Measurements from ENCODE around the gene CFL1.

CFL1 gene

GRCh38 chr11:65816696-65817095 is 41.3 kb downstream of the CFL1 start:
- no peak overlapping the region for H3K4me3 ChIP-seq (ENCODE audit: low read depth, low read length)
- ChIA-PET CTCF (interaction anchor here (0.9 to 9.3 kb wide), 22 partner anchors 8 to 275 kb away, joined by 3 to 170 read pairs (median 12); partner anchors contain the start of genes AP5B1, KAT5, RNASEH2C and SNX32), POLR2A (interaction anchor here (1.2 kb wide), 1 partner anchor 201 kb away, joined by 3 read pairs; the partner anchor contains the start of gene PCNX3)
- DNase-seq (ENCODE audit: low read depth, low spot score) = no peak
- TF ChIP-seq CTCF (IDR thresholded peaks at IDR 0.05; ENCODE audit: insufficient read depth, low read length, missing control alignments) = no peak

- H3K4me3 ChIP-seq (ENCODE audit: low read depth, low read length) = no peak overlapping the region
- no peak for TF ChIP-seq CTCF (IDR thresholded peaks at IDR 0.05; ENCODE audit: insufficient read depth, low read length, missing control alignments)
- DNase-seq (ENCODE audit: low read depth, low spot score) = no peak
- ChIA-PET POLR2A (no interaction called here), CTCF (interaction anchor here (0.9 to 9.3 kb wide), 7 partner anchors 13 to 111 kb away, joined by 3 to 170 read pairs (median 25); partner anchors contain the start of genes AP5B1, KAT5 and SNX32)
Measured at GRCh38 chr11:65814986-65815565, 42.9 kb downstream of the CFL1 start.

- DNase-seq (ENCODE audit: low read depth, low spot score) = no peak
- no peak for TF ChIP-seq CTCF (IDR thresholded peaks at IDR 0.05; ENCODE audit: insufficient read depth, low read length, missing control alignments)
- ChIA-PET POLR2A (no interaction called here), CTCF (interaction anchor here (1.5 to 9.3 kb wide), 3 partner anchors 34 to 110 kb away, joined by 4 to 170 read pairs (median 69); partner anchors contain the start of genes AP5B1 and KAT5)
- H3K4me3 ChIP-seq (ENCODE audit: low read depth, low read length) = no peak overlapping the region
Measured at GRCh38 chr11:65814131-65814985, 43.6 kb downstream of the CFL1 start.

GRCh38 chr11:65811764-65812475 is 46.1 kb downstream of the CFL1 start:
- no peak for DNase-seq (ENCODE audit: low read depth, low spot score)
- no peak for TF ChIP-seq CTCF (IDR thresholded peaks at IDR 0.05; ENCODE audit: insufficient read depth, low read length, missing control alignments)
- POLR2A ChIA-PET = no interaction called here
- H3K4me3 ChIP-seq (ENCODE audit: low read depth, low read length) = no peak overlapping the region
- CTCF ChIA-PET = interaction anchor here (1.0 to 2.3 kb wide), 5 partner anchors 11 to 107 kb away, joined by 3 to 9 read pairs (median 4); partner anchors contain the start of gene KAT5

- no peak for DNase-seq (ENCODE audit: low read depth, low spot score)
- ChIA-PET POLR2A (no interaction called here), CTCF (interaction anchor here (0.6 to 4.2 kb wide), 3 partner anchors 8 to 25 kb away, joined by 3 to 47 read pairs (median 4); no protein-coding TSS in a partner anchor)
- no peak overlapping the region for H3K4me3 ChIP-seq (ENCODE audit: low read depth, low read length)
- TF ChIP-seq CTCF (IDR thresholded peaks at IDR 0.05; ENCODE audit: insufficient read depth, low read length, missing control alignments) = no peak
Measured at GRCh38 chr11:65810046-65810868, 47.7 kb downstream of the CFL1 start.
